Psoas muscle (tissue), 8 donors: ENCODE measurements around the gene MTUS2. TPM values are rescaled to one million over a fixed set of nuclear protein-coding genes. Genes with fewer than 3 reads are reported as not detected.

Experiments
- ATAC-seq, 4 donors: fragments of 200-7000 bp; cut with Tn5 transposase; one replicate each; pipeline ENCODE4 v1.9.1; 2020; ENCODE audit warnings: moderate library complexity in 3 of 4, mild to moderate bottlenecking in 2 of 4
- DNase-seq, 2 donors: peaks; one replicate each; pipeline ENCODE4 v3.0.0-alpha.2; 2020
- H3K27ac ChIP-seq: fragments of 200-600 bp; one replicate; pipeline ENCODE4 v1.8.0; 2022
- H3K27me3 ChIP-seq, 3 donors: fragments of 200-600 bp in 1 of 3; one replicate each; pipeline versions ENCODE4 v1.6.1 to v1.8.0; 2013 to 2022; ENCODE audit warnings: low read length in 2 of 3, mild to moderate bottlenecking in 2 of 3, moderate library complexity in 1 of 3; ENCODE audit not compliant: insufficient read depth in 3 of 3
- H3K36me3 ChIP-seq, 2 donors: fragments of 200-600 bp in 1 of 2; one replicate each; pipeline versions ENCODE4 v1.6.1 to v1.8.0; 2013 to 2022; ENCODE audit warnings: low read depth in 1 of 2, mild to moderate bottlenecking in 1 of 2, moderate library complexity in 1 of 2; ENCODE audit not compliant: insufficient read depth in 1 of 2
- H3K4me1 ChIP-seq: fragments of 200-600 bp; one replicate; pipeline ENCODE4 v1.8.0; 2022
- H3K4me3 ChIP-seq: fragments of 200-600 bp; one replicate; pipeline ENCODE4 v1.8.0; 2022; ENCODE audit warnings: mild to moderate bottlenecking
- H3K9me3 ChIP-seq: fragments of 200-600 bp; one replicate; pipeline ENCODE4 v1.8.0; 2022
- WGBS, 3 donors: extraction: QIAGEN DNeasy Blood & Tissue Kit; methylation state at CpG; one replicate each; pipeline versions ENCODE4 v1.1.6 to v1.1.7; 2013; 5-methylcytosine and 5-hydroxymethylcytosine counted together
- intact Hi-C, 2 donors: fragments of 100-400 bp; cut with DNase I; formaldehyde crosslinking; loops; one replicate each; pipeline versions ENCODE4 v1.11.0 to v1.14.2; 2022
- polyA plus RNA-seq, 3 donors: library from polyadenylated mRNA; stranded (reverse); fragments of 200-250 nt; gene quantifications; one replicate each; pipeline ENCODE4 v1.2.3, GENCODE V29; 2013
- total RNA-seq, 4 donors: library from RNA; stranded (reverse); fragmentation: NEBNext Ultra II Directional in 2 of 4; extraction: Animal tissue kit (Norgen Biotek cat#: 25700) in 2 of 4; gene quantifications; one replicate each; pipeline versions ENCODE4 v1.2.1 to v1.2.4, GENCODE V29; 2021 to 2023
- TF ChIP-seq, protein P1 (sequence below): fragments of 200-600 bp; IDR thresholded peaks from one replicate; pipeline ENCODE4 v1.8.0; 2022; ENCODE audit warnings: antibody characterized with exemption
- donor health status: healthy with polysubstance abuse.
- donor health status: DM: no; HTN: no; CAD: no; lungs with moderate emphysema.
- donor health status: Bipolar disorder and iron deficiency.
- donor health status: healthy.
- donor health status: DM: yes; HTN: yes; CAD: no.
- donor health status: DM: no; HTN: no; CAD: no.
- donor health status: DM: no; HTN: no; CAD: no.
- donor health status: DM: yes; HTN: yes; CAD: no.

The MTUS2 gene
- total and polyA plus RNA-seq, 7 donors = 0.03 to 0.79 (median 0.14) TPM; not detected in 2

GRCh38 chr13:29081697-29082440 lies 261.7 kb downstream of the MTUS2 start:
- intact Hi-C loops = no loop called here
- H3K4me1 ChIP-seq = no peaks in the 10 kb centered on the region
- no peak overlapping the region for H3K4me3 ChIP-seq
- ATAC-seq (no peak), DNase-seq (no peak)
- H3K36me3 ChIP-seq = no peaks in the 10 kb centered on the region
- no peaks in the 10 kb centered on the region for H3K9me3 ChIP-seq
- WGBS, 3 donors = 67 to 68% (median 68%) methylated on average over 7 of the region's 7 CpGs
- H3K27me3 ChIP-seq = no peaks in the 10 kb centered on the region
- H3K27ac ChIP-seq = no peak overlapping the region
- TF ChIP-seq, protein P1, sequence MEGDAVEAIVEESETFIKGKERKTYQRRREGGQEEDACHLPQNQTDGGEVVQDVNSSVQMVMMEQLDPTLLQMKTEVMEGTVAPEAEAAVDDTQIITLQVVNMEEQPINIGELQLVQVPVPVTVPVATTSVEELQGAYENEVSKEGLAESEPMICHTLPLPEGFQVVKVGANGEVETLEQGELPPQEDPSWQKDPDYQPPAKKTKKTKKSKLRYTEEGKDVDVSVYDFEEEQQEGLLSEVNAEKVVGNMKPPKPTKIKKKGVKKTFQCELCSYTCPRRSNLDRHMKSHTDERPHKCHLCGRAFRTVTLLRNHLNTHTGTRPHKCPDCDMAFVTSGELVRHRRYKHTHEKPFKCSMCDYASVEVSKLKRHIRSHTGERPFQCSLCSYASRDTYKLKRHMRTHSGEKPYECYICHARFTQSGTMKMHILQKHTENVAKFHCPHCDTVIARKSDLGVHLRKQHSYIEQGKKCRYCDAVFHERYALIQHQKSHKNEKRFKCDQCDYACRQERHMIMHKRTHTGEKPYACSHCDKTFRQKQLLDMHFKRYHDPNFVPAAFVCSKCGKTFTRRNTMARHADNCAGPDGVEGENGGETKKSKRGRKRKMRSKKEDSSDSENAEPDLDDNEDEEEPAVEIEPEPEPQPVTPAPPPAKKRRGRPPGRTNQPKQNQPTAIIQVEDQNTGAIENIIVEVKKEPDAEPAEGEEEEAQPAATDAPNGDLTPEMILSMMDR = no peak

DNA sequence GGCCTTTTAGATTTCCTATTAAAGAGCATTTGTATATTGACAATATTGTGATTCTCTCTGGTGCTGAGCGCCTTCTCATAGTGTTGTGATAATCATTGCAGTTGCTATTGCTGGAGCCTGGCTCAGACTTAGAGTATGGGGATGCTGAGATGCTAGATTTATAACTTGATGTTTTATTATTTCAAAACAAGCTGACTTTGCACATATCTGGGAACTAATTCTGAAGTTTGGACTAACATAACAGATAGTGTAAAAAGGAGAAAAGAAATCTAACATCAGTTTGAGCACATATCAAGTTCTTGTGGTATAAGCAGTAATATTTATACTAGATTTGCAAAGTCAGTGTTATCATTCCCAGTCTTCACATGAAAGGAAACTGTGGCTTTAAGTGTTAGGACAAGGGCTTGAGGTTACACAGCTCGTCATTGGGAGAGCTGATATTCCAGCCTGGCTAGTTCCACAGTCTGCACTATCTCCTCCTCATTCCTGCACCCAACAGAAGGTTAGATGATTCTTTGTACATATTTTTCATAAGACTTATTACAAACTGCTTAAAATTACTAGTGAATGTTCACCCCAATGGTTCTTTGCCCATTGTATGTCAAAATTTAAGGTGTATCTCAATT lies 279.8 kb downstream of the MTUS2 start:
- Histone ChIP-seq H3K27me3 (peaks cover 0 to 2% (median 0%) of the 10 kb centered on the region in 3 donors), H3K4me3 (no peak overlapping the region), H3K36me3 (no peaks in the 10 kb centered on the region), H3K9me3 (no peaks in the 10 kb centered on the region), H3K27ac (no peak overlapping the region), H3K4me1 (no peaks in the 10 kb centered on the region)
- intact Hi-C loops = no loop called here
- no peak for ATAC-seq
- WGBS, 3 donors = 49 to 64% (median 56%) methylated on average over 2 of the region's 2 CpGs
- DNase-seq = no peak
- TF ChIP-seq, protein P1 = no peak

DNA sequence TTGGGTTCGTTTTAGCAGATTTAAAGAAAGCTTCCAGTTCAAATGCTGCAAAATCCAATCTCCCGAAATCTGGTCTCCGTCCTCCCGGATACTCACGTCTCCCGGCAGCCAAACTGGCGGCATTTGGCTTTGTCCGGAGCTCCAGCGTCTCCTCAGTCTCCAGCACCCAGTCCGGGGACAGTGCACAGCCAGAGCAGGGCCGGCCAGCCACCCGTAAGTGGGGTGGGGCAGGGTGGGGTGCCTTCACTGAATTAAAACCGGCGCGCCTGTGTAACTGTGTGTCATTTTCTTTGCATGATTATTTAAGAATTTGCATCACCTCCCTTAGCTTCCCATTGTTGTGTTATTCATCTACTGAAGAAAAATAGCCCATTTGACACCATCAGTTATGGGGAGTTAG lies 280.6 kb downstream of the MTUS2 start:
- Histone ChIP-seq H3K27me3 (peaks cover 0 to 2% (median 0%) of the 10 kb centered on the region in 3 donors), H3K4me1 (no peaks in the 10 kb centered on the region), H3K9me3 (no peaks in the 10 kb centered on the region), H3K4me3 (no peak overlapping the region), H3K36me3 (no peaks in the 10 kb centered on the region), H3K27ac (no peak overlapping the region)
- intact Hi-C loops = no loop called here
- 88 to 91% (median 88%) methylated on average over 15 of the region's 15 CpGs for WGBS, 3 donors
- TF ChIP-seq, protein P1 = no peak
- no peak for ATAC-seq
- no peak for DNase-seq

- no peak overlapping the region for H3K4me3 ChIP-seq
- no peak for ATAC-seq
- intact Hi-C loops = no loop called here
- no peaks in the 10 kb centered on the region for H3K4me1 ChIP-seq
- TF ChIP-seq, protein P1 = no peak
- peaks cover 0 to 2% (median 0%) of the 10 kb centered on the region in 3 donors for H3K27me3 ChIP-seq
- H3K27ac ChIP-seq = no peak overlapping the region
- DNase-seq = no peak
- H3K36me3 ChIP-seq = no peaks in the 10 kb centered on the region
- H3K9me3 ChIP-seq = no peaks in the 10 kb centered on the region
- WGBS, 3 donors = 46 to 57% (median 54%) methylated on average over 2 of the region's 2 CpGs
Measured at GRCh38 chr13:29101409-29101808, 281.3 kb downstream of the MTUS2 start.
